ENCODE results near the gene NLN.

NLN gene

GRCh38 chr5:65819905-65820240, 97.9 kb downstream of the NLN start:
- Histone ChIP-seq H3K9me3 (ENCODE audit: insufficient read depth, low read length, severe bottlenecking) (no peaks in the 10 kb centered on the region), H3K4me1 (ENCODE audit: insufficient read depth, low read length) (no peaks in the 10 kb centered on the region), H3K4me3 (ENCODE audit: low read depth in 1 of 2, low read length in 2 of 2) (no peak overlapping the region), H2AFZ (ENCODE audit: low read depth, low read length) (no peak overlapping the region), H3K79me2 (ENCODE audit: insufficient read depth, low read length) (no peaks in the 10 kb centered on the region), H3K27ac (ENCODE audit: low read length) (no peak overlapping the region), H3K27me3 (ENCODE audit: insufficient read depth, low read length, poor library complexity) (no peaks in the 10 kb centered on the region), H4K20me1 (ENCODE audit: insufficient read depth, low read length) (no peaks in the 10 kb centered on the region), H3K4me2 (ENCODE audit: insufficient read depth, low read length) (no peak overlapping the region), H3K36me3 (ENCODE audit: insufficient read depth, low read length) (peaks cover 6% of the 10 kb centered on the region; the same call in 1 of the 2 replicates), H3K9ac (ENCODE audit: low read depth, low read length) (no peak overlapping the region)
- DNase-seq: no peak
- TF ChIP-seq EZH2 (IDR thresholded peaks at IDR 0.05; ENCODE audit: borderline replicate concordance, low read depth, low read length, severe bottlenecking): no peak
- ATAC-seq (ENCODE audit: insufficient read depth, low read depth): no peak

GRCh38 chr5:65820373-65820772, 98.4 kb downstream of the NLN start:
- peaks cover under 1% of the 10 kb centered on the region; the same call in 1 of the 2 replicates for H3K4me1 ChIP-seq (ENCODE audit: insufficient read depth, low read length)
- no peaks in the 10 kb centered on the region for H3K79me2 ChIP-seq (ENCODE audit: insufficient read depth, low read length)
- no peak overlapping the region for H3K9ac ChIP-seq (ENCODE audit: low read depth, low read length)
- H3K4me3 ChIP-seq (ENCODE audit: low read depth in 1 of 2, low read length in 2 of 2): no peak overlapping the region
- peaks cover 1% of the 10 kb centered on the region; the same call in 1 of the 2 replicates for H3K36me3 ChIP-seq (ENCODE audit: insufficient read depth, low read length)
- no peak overlapping the region for H3K27ac ChIP-seq (ENCODE audit: low read length)
- H3K27me3 ChIP-seq (ENCODE audit: insufficient read depth, low read length, poor library complexity): no peaks in the 10 kb centered on the region
- H3K9me3 ChIP-seq (ENCODE audit: insufficient read depth, low read length, severe bottlenecking): no peaks in the 10 kb centered on the region
- no peaks in the 10 kb centered on the region for H4K20me1 ChIP-seq (ENCODE audit: insufficient read depth, low read length)
- DNase-seq: no peak
- H3K4me2 ChIP-seq (ENCODE audit: insufficient read depth, low read length): no peak overlapping the region
- no peak for TF ChIP-seq CTCF (IDR thresholded peaks at IDR 0.05; ENCODE audit: borderline replicate concordance, extremely low read depth, low read length, poor library complexity, severe bottlenecking)
- no peak for TF ChIP-seq EZH2 (IDR thresholded peaks at IDR 0.05; ENCODE audit: borderline replicate concordance, low read depth, low read length, severe bottlenecking)
- no peak for ATAC-seq (ENCODE audit: insufficient read depth, low read depth)
- H2AFZ ChIP-seq (ENCODE audit: low read depth, low read length): no peak overlapping the region

GRCh38 chr5:65821966-65822365, 100.0 kb downstream of the NLN start:
- Histone ChIP-seq H2AFZ (ENCODE audit: low read depth, low read length) (no peak overlapping the region), H3K36me3 (ENCODE audit: insufficient read depth, low read length) (no peaks in the 10 kb centered on the region), H3K4me1 (ENCODE audit: insufficient read depth, low read length) (peaks cover 14% of the 10 kb centered on the region), H3K9me3 (ENCODE audit: insufficient read depth, low read length, severe bottlenecking) (no peaks in the 10 kb centered on the region), H3K27ac (ENCODE audit: low read length) (no peak overlapping the region), H4K20me1 (ENCODE audit: insufficient read depth, low read length) (no peaks in the 10 kb centered on the region), H3K4me2 (ENCODE audit: insufficient read depth, low read length) (no peak overlapping the region), H3K9ac (ENCODE audit: low read depth, low read length) (no peak overlapping the region), H3K79me2 (ENCODE audit: insufficient read depth, low read length) (no peaks in the 10 kb centered on the region), H3K4me3 (ENCODE audit: low read depth in 1 of 2, low read length in 2 of 2) (no peak overlapping the region), H3K27me3 (ENCODE audit: insufficient read depth, low read length, poor library complexity) (no peaks in the 10 kb centered on the region)
- DNase-seq: no peak
- TF ChIP-seq CTCF (IDR thresholded peaks at IDR 0.05; ENCODE audit: borderline replicate concordance, extremely low read depth, low read length, poor library complexity, severe bottlenecking): no peak
- TF ChIP-seq EZH2 (IDR thresholded peaks at IDR 0.05; ENCODE audit: borderline replicate concordance, low read depth, low read length, severe bottlenecking): no peak
- no peak for ATAC-seq (ENCODE audit: insufficient read depth, low read depth)

GRCh38 chr5:65822710-65823109, 100.7 kb downstream of the NLN start:
- no peaks in the 10 kb centered on the region for H4K20me1 ChIP-seq (ENCODE audit: insufficient read depth, low read length)
- TF ChIP-seq CTCF (IDR thresholded peaks at IDR 0.05; ENCODE audit: borderline replicate concordance, extremely low read depth, low read length, poor library complexity, severe bottlenecking) (no peak), EZH2 (IDR thresholded peaks at IDR 0.05; ENCODE audit: borderline replicate concordance, low read depth, low read length, severe bottlenecking) (no peak)
- ATAC-seq (ENCODE audit: insufficient read depth, low read depth) (no peak), DNase-seq (no peak)
- H3K79me2 ChIP-seq (ENCODE audit: insufficient read depth, low read length): no peaks in the 10 kb centered on the region
- H3K36me3 ChIP-seq (ENCODE audit: insufficient read depth, low read length): no peaks in the 10 kb centered on the region
- no peak overlapping the region for H2AFZ ChIP-seq (ENCODE audit: low read depth, low read length)
- no peak overlapping the region for H3K4me2 ChIP-seq (ENCODE audit: insufficient read depth, low read length)
- H3K9me3 ChIP-seq (ENCODE audit: insufficient read depth, low read length, severe bottlenecking): no peaks in the 10 kb centered on the region
- H3K4me3 ChIP-seq (ENCODE audit: low read depth in 1 of 2, low read length in 2 of 2): no peak overlapping the region
- H3K27me3 ChIP-seq (ENCODE audit: insufficient read depth, low read length, poor library complexity): no peaks in the 10 kb centered on the region
- H3K27ac ChIP-seq (ENCODE audit: low read length): no peak overlapping the region
- no peak overlapping the region for H3K9ac ChIP-seq (ENCODE audit: low read depth, low read length)
- peaks cover 14% of the 10 kb centered on the region for H3K4me1 ChIP-seq (ENCODE audit: insufficient read depth, low read length)

Data from DND-41 (cell line).